Testis (tissue), 2 donors: ENCODE data around the gene IQSEC1.

Source experiments
- CTCF ChIP-seq, 3 experiments: fragments of 450-650 bp in 2 of 3; fragments of 200-600 bp in 1 of 3; sonication (generic) in 1 of 3; IDR thresholded peaks; one replicate each; pipeline ENCODE4 v1.5.1; 2016 to 2019; ENCODE audit warnings: antibody characterized with exemption in 3 of 3, mild to moderate bottlenecking in 2 of 3, moderate library complexity in 1 of 3
- POLR2A ChIP-seq: fragments of 450-650 bp; IDR thresholded peaks from one replicate; pipeline ENCODE4 v1.6.1; 2017; ENCODE audit warnings: antibody characterized with exemption, mild to moderate bottlenecking, moderate library complexity

DNA sequence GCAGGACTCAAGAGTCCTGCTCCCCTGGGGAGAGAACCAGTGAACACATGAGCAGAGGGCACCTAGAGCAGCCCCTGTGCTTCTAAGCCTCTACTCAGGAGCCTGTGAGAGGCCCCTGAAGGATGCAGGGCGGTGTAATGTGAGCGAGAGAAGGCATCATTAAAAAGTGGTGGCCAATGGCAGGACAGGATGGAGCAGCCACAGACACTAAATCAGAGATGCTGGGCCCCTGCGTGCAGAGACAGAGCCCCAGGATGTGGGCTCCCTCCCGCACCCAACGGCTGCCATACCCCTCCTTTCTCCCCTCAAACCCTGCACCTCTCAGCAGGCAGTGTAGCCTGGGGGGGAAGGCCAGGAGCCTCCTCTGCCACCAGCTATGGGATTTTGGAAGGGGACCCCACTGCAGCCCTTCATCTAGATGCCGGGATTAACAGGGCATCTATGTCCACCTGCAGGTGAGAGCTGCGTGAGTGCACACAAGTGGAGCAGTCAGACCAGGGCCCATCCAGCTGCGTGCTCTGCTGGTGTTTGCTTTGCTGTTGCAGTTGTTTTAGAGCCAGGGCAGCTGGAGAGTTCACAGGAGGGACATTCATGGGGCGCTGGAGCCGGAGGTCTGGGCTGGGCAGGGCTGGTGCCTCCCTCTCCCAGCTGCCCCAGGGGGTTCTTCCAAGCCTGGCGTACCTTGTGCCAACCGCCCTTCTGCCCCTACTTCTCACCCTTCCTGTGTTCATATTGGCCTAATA is 5.1 kb upstream of the IQSEC1 start:
- TF ChIP-seq CTCF (IDR thresholded peaks at IDR 0.05), result no peak
- no peak for TF ChIP-seq POLR2A
